Heart left ventricle (tissue), 13 donors: ENCODE results near the gene SMPDL3A.

ENCODE experiments used
- POLR2A ChIP-seq, 2 donors: fragments of 450-650 bp; IDR thresholded peaks; one replicate each; pipeline ENCODE4 v1.6.1; 2017; ENCODE audit warnings: antibody characterized with exemption in 2 of 2, mild to moderate bottlenecking in 2 of 2, moderate library complexity in 2 of 2
- TF ChIP-seq, protein P1 (sequence below), 12 donors: fragments of 200-600 bp; sonication (generic) in 4 of 12; IDR thresholded peaks; one replicate each; pipeline versions ENCODE4 v1.5.0 to v1.8.0; 2018 to 2022; ENCODE audit warnings: antibody characterized with exemption in 12 of 12, mild to moderate bottlenecking in 5 of 12
- donor health status: ischemic (EF 13 %, LVEDD 7.1; RV severe dilation, severe dysfunction).
- donor health status: DM: no; HTN: yes; CAD: no.
- donor health status: DM: no; HTN: no; CAD: no.
- donor health status: ischemic (EF 25% LVEDD 6.9; RV normal size, moderate dysfunction).
- donor health status: ischemic (EF 25% LVEDD 5.7; RV mildly dilated, moderate dysfunction).
- donor health status: ischemic (EF 35%, LVEDD 5.7; RV mildly dilated, moderate dysfunction).
- donor health status: nonischemic (EF 11% LVEDD 7.7; RV severe dilation, severe dysfunction).
- donor health status: DM: yes; HTN: yes; CAD: no.
- donor health status: PGD.
- donor health status: ischemic (EF 29% LVEDD 5.4; RV normal size, mild dysfunction).
- donor health status: nonischemic (EF 23%, LVEDD 6.1; RV moderate dilation, normal function).

DNA sequence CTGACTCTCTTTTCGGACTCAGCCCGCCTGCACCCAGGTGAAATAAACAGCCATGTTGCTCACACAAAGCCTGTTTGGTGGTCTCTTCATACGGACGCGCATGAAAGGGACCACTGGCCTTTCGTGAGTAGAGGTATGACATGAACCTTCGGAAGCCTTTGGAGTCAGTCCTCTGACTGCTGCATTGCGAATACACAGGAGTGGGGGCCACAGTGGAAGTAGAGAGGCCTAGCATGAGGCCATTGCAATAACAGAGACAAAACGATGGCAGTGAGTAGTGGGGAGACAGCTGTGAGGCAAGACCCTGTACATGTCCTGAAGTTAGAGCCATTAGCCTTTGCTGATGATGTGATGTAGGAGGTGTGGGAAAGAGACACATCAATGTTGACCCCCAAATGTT, 56.4 kb downstream of the SMPDL3A start:
- TF ChIP-seq POLR2A (IDR thresholded peaks at IDR 0.05) = no peak
- TF ChIP-seq, protein P1, sequence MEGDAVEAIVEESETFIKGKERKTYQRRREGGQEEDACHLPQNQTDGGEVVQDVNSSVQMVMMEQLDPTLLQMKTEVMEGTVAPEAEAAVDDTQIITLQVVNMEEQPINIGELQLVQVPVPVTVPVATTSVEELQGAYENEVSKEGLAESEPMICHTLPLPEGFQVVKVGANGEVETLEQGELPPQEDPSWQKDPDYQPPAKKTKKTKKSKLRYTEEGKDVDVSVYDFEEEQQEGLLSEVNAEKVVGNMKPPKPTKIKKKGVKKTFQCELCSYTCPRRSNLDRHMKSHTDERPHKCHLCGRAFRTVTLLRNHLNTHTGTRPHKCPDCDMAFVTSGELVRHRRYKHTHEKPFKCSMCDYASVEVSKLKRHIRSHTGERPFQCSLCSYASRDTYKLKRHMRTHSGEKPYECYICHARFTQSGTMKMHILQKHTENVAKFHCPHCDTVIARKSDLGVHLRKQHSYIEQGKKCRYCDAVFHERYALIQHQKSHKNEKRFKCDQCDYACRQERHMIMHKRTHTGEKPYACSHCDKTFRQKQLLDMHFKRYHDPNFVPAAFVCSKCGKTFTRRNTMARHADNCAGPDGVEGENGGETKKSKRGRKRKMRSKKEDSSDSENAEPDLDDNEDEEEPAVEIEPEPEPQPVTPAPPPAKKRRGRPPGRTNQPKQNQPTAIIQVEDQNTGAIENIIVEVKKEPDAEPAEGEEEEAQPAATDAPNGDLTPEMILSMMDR (IDR thresholded peaks at IDR 0.05) = no peak
